NT2/D1 (cell line): ENCODE measurements around the gene MED31.

ENCODE experiments used
- DNase-seq: peaks from one replicate; pipeline ENCODE4 v3.0.0-alpha.2; 2011; ENCODE audit warnings: low read depth, low spot score
- H3K27me3 ChIP-seq: 2 replicates; pipeline ENCODE4 v1.6.0; 2011; ENCODE audit warnings: mild to moderate bottlenecking; ENCODE audit not compliant: insufficient read length, insufficient read depth
- H3K36me3 ChIP-seq: 2 replicates; pipeline ENCODE4 v1.6.1; 2011; ENCODE audit warnings: mild to moderate bottlenecking, low read length, mixed read lengths; ENCODE audit not compliant: insufficient read depth, insufficient read length
- H3K4me1 ChIP-seq: 2 replicates; pipeline ENCODE4 v1.5.1; 2011; ENCODE audit not compliant: insufficient read depth, insufficient read length
- H3K4me3 ChIP-seq: 2 replicates; pipeline ENCODE4 v1.5.1; 2011; ENCODE audit warnings: low read depth; ENCODE audit not compliant: insufficient read length
- H3K9ac ChIP-seq: 2 replicates; pipeline ENCODE4 v1.6.0; 2011; ENCODE audit warnings: low read depth; ENCODE audit not compliant: insufficient read length
- H3K9me3 ChIP-seq: 2 replicates; pipeline ENCODE4 v1.5.1; 2011; ENCODE audit warnings: mild to moderate bottlenecking, low read length; ENCODE audit not compliant: insufficient read depth
- SUZ12 ChIP-seq: IDR thresholded peaks from 2 replicates; pipeline ENCODE4 v1.6.1; 2011; ENCODE audit not compliant: insufficient read length, insufficient read depth; ENCODE audit errors: extremely low read depth
- YY1 ChIP-seq: IDR thresholded peaks from 2 replicates; pipeline ENCODE4 v1.6.1; 2011; ENCODE audit not compliant: insufficient read length, insufficient read depth
- ZNF274 ChIP-seq: IDR thresholded peaks from 2 replicates; pipeline ENCODE4 v1.6.1; 2011; ENCODE audit warnings: mild to moderate bottlenecking, low read depth, low read length

MED31 gene

GRCh38 chr17:6648181-6648580 is 3.2 kb downstream of the MED31 start:
- Histone ChIP-seq H3K36me3 (peaks cover 51% of the 10 kb centered on the region), H3K4me3 (no peak overlapping the region), H3K9me3 (no peaks in the 10 kb centered on the region), H3K27me3 (peaks cover 16% of the 10 kb centered on the region), H3K4me1 (no peaks in the 10 kb centered on the region), H3K9ac (no peak overlapping the region)
- no peak for TF ChIP-seq ZNF274
- no peak for TF ChIP-seq YY1
- TF ChIP-seq SUZ12: no peak
- DNase-seq: no peak

GRCh38 chr17:6643451-6644125 is 7.8 kb downstream of the MED31 start:
- no peaks in the 10 kb centered on the region for H3K9me3 ChIP-seq
- H3K4me3 ChIP-seq: no peak overlapping the region
- TF ChIP-seq YY1: no peak
- TF ChIP-seq SUZ12: no peak
- H3K36me3 ChIP-seq: peaks cover 51% of the 10 kb centered on the region
- H3K27me3 ChIP-seq: peaks cover 10% of the 10 kb centered on the region
- H3K4me1 ChIP-seq: peaks cover 5% of the 10 kb centered on the region
- H3K9ac ChIP-seq: no peak overlapping the region
- DNase-seq: no peak

- Histone ChIP-seq H3K27me3 (peaks cover 10% of the 10 kb centered on the region), H3K9me3 (no peaks in the 10 kb centered on the region), H3K4me1 (peaks cover 8% of the 10 kb centered on the region), H3K36me3 (peaks cover 45% of the 10 kb centered on the region), H3K9ac (no peak overlapping the region), H3K4me3 (no peak overlapping the region)
- no peak for TF ChIP-seq ZNF274
- TF ChIP-seq YY1: no peak
- TF ChIP-seq SUZ12: no peak
- no peak for DNase-seq
Observed at GRCh38 chr17:6642592-6642991, 8.8 kb downstream of the MED31 start.

GRCh38 chr17:6641247-6641863 is 10.1 kb downstream of the MED31 start:
- no peak for TF ChIP-seq SUZ12
- TF ChIP-seq ZNF274: no peak
- TF ChIP-seq YY1: no peak
- H3K27me3 ChIP-seq: peaks cover 10% of the 10 kb centered on the region
- DNase-seq: peak; percentile 28
- no peaks in the 10 kb centered on the region for H3K9me3 ChIP-seq
- peak overlapping the region; percentile 93 for H3K9ac ChIP-seq
- H3K4me3 ChIP-seq: peak overlapping the region; percentile 73
- peaks cover 49% of the 10 kb centered on the region for H3K36me3 ChIP-seq
- H3K4me1 ChIP-seq: peaks cover 11% of the 10 kb centered on the region

- no peaks in the 10 kb centered on the region for H3K9me3 ChIP-seq
- peaks cover 46% of the 10 kb centered on the region for H3K36me3 ChIP-seq
- peak within 1 kb of the TSS; percentile 73 for H3K4me3 ChIP-seq
- H3K4me1 ChIP-seq: peaks cover 11% of the 10 kb centered on the region
- peaks cover 10% of the 10 kb centered on the region for H3K27me3 ChIP-seq
- peak within 1 kb of the TSS; percentile 93 for H3K9ac ChIP-seq
- TF ChIP-seq YY1 (no peak), ZNF274 (no peak), SUZ12 (no peak)
- DNase-seq: peak; percentile 81
Observed at GRCh38 chr17:6640536-6641246, 10.7 kb downstream of the MED31 start, which contains the start of the genes KIAA0753 and TXNDC17. Gene KIAA0753, minus strand, starts transcription at chr17:6640711. Its CDS starts 5,608 bp downstream, at chr17:6635103. Gene TXNDC17, plus strand, starts transcription at chr17:6641060. Its CDS starts 23 bp downstream, at chr17:6641083.

- no peaks in the 10 kb centered on the region for H3K9me3 ChIP-seq
- TF ChIP-seq ZNF274 (no peak), YY1 (no peak), SUZ12 (no peak)
- H3K4me1 ChIP-seq: peaks cover 11% of the 10 kb centered on the region
- H3K36me3 ChIP-seq: peaks cover 45% of the 10 kb centered on the region
- H3K27me3 ChIP-seq: peaks cover 10% of the 10 kb centered on the region
- no peak for DNase-seq
- peak overlapping the region; percentile 93 for H3K9ac ChIP-seq
- peak overlapping the region; percentile 73 for H3K4me3 ChIP-seq
Observed at GRCh38 chr17:6639586-6640535, 11.5 kb downstream of the MED31 start.
